Measurements from ENCODE around the gene QRICH1.

QRICH1 gene

DNA sequence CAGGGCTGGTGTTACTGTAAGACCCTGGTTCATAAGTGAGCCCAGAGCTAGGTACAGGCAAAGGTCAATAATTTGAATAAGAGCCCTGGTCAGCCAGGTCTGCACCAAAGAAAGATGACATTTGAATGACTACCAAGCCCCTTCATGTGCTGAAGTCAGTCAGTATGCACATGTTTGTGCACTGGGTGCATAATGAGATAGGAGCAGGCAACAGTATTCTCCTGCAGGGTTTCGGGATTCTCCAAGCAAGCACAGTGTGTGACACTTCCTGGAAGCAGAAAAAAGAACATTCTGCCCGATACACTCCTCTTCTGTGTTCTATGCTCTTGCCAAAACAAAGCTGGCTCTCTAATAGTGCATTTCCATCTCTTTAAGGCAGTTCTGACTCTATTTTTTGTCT, 59.2 kb downstream of the QRICH1 start:
- no peak for DNase-seq (ENCODE audit: low read depth in 2 of 3, low spot score in 2 of 3)

DNA sequence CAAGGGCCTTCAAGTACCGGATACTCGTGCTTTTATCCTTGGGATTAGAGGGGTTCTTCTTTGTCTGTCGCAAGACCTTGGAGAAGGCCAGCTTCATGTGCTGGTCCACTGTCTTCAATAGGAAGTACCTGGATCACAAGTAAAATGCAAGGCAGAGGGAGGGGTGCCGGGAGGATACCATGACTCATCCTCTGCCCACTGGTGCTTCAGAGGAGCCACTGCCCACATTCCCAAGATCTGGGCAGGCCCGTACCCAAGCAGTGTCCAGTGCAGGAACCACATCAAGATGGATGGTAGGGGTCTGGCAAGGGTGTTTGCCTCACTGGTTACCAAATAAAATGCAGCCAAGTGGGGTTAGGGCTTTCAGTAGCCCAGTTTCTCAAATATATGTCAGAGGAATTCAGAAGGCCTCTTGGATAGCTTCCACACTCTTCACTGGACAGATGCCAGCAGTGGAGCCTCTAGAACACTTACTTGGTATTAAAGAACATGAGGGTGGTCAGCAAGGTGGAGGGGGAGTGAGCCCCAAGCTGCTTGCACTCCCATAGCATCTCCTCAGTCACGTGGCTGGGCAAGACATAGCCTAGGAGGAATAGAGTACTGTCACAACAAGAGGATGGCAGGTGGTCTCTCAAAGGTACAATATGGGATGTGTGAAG, 61.1 kb downstream of the QRICH1 start:
- no peak for DNase-seq (ENCODE audit: low read depth in 2 of 3, low spot score in 2 of 3)

DNA sequence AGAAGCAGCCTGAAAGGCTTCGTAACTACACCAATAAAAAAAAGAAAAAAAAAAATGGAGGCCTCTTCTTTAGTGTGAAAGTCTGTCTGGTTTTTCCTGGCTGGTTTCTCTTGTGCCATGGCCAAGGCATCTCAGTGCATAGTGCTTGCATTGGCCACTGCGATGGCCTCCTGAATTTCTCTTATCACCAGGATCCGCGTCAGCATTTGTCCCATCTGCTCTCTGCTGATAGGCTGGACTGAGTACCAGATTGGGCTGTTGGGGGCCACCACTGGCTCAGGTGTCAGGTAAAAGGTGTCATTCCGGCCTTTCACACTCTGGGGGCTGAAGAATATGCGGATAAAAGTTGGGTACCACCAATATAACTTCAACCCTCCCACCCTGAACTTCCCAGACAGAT, 63.5 kb downstream of the QRICH1 start:
- no peak for DNase-seq (ENCODE audit: low read depth in 2 of 3, low spot score in 2 of 3)

DNA sequence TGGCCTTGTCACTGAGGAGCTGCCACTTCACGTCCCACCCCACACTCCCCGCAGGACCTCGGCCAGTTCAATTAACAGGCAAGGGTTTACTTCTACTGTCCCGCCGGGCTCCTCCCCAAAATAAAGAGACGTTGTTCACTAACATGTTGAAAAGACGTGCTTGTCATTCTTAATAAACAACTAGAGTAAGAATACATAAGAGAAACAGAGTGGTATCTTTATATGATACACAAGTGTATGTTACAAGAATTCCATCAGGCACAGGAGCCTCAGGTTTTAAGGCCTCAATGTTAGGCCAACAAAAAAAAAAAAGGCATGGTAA, 64.3 kb downstream of the QRICH1 start:
- no peak for DNase-seq (ENCODE audit: low read depth in 2 of 3, low spot score in 2 of 3)

DNA sequence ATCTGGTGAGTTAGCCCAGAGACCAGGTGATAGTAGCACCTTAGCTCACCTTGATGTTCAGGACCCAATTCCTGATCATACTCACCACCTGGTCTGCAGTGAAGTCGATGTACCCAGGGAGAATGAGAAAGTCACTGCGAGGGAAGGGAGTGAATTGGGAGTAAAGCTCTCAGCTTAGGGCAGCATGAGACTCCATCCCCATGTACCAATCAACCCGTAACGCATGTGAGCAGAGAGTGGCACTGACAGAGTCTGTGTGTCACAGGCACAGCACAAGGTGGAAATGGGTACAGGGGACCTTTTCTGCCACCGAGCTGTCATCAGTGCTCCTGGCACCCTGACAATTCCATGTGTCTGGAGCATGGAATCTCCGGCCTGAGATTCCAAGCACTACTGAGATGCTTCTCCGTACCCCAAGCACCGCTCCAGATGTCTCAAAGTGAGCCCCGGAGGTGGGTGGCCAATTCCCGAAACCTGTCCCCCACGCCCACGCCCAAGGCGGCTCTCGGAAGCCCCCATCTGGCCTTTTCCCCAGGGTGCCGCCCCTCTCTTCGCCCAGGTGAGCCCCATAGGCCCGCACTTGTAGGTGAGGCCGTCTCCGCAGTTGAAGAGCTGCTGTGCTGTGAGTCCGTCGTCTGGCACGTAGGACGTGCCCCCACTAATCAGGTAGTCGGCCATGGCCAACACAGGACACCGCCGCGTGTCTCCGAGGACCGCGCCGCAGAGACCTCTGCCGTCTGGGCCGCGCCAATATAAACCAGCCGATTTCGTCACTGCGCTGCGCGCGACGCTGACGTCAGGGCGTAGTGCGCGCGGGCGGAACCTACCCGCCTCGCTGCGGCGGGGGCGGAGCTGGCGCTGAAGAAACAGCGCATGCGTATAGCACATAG, 65.0 kb downstream of the QRICH1 start, which contains the start of gene IMPDH2:
TSS of gene IMPDH2 (minus strand) at position 726 of the 890 bp plus-strand sequence. CDS start at position 678, 48 bp downstream.
- DNase-seq (ENCODE audit: low read depth in 2 of 3, low spot score in 2 of 3) = peak; percentile 84 to 93 (median 88)

DNA sequence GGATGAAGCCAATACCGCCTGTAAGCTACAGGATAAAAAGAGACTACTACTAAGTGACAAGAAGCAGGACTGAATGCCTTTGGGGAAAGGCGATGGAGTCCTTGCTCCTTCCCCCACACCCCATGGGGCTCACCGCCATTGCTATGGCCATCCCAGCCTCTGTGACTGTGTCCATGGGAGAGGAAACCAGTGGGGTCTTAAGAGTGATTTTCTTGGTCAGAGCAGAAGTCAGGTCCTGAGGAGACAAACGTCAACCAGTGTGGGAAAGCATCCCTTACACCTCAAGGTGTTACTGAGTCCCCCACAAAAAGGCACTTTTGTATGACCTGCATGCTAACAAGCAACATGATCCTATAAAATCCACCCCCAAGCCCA, 65.6 kb downstream of the QRICH1 start:
- DNase-seq (ENCODE audit: low read depth in 2 of 3, low spot score in 2 of 3) = no peak

DNA sequence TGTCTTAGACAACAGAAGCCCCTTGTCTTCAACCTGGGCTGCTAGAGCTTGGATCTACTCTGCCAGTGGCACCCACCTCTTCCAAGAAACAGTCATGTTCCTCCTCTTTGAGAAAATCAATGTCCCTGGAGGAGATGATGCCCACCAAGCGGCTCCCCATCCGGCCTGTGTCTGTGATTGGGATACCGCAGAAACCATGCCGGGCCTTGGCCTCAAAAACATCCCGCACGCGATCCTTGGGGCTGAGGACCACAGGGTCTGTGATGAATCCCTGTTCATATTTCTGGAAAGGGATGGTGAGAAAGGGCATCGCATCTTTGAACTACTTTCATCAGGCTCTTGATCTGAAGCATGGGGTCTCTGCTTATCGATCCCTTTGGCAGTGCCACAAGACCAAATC, 66.2 kb downstream of the QRICH1 start:
- no peak for DNase-seq (ENCODE audit: low read depth in 2 of 3, low spot score in 2 of 3)

DNA sequence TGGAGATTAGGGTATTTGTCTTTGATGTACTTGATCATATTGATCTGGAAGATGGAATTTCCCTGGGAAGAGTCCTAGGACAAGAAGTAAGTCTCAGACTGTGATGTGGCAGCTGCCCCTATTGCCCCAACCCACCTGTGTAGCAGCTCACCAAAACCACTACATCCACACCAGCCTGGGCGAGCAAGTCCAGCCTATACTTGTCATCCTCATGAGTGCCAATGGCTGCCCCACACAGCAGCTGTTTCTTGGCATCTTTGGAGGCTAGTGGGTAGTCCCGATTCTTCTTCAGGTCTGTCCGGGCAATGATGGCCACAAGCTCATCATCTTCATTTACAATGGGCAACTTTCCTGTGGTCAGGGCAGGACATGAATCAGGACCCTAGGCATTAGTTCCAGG, 67.3 kb downstream of the QRICH1 start:
- DNase-seq (ENCODE audit: low read depth in 2 of 3, low spot score in 2 of 3) = no peak

DNA sequence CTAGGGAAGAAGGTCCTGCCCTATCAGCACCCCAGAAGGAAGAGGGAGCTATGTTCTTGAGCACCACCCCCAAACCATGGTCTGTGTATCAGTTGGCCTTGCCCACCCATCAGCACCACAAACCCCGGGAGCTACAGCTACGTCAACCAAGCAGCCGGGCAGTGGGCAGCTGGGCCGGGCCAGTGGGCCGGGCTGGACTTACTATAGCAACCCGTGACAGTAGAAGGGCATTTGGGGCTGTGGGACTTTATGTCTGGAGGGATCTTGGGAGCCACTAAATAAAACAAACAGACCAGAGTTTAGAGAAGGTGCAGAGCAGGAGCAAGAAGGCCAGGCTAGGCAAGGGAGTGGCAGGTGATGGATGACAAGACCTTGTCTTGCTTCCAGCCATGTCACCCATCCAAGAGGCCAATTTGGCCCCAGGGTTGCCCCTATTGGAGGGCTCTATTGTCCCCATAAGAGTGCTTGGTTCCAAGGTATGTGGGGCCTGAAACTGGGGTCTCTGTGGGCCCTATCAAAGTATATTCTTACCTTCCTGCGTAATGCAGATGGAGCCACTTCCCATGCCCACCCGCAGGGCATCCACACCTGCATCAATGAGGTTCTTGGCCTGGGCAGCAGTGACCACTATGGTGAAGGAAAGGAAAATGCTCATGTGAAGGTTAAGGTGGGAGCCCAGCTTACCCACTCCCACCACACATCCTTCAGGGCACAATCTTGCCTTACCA, 67.9 kb downstream of the QRICH1 start:
- DNase-seq (ENCODE audit: low read depth in 2 of 3, low spot score in 2 of 3) = no peak

DNA sequence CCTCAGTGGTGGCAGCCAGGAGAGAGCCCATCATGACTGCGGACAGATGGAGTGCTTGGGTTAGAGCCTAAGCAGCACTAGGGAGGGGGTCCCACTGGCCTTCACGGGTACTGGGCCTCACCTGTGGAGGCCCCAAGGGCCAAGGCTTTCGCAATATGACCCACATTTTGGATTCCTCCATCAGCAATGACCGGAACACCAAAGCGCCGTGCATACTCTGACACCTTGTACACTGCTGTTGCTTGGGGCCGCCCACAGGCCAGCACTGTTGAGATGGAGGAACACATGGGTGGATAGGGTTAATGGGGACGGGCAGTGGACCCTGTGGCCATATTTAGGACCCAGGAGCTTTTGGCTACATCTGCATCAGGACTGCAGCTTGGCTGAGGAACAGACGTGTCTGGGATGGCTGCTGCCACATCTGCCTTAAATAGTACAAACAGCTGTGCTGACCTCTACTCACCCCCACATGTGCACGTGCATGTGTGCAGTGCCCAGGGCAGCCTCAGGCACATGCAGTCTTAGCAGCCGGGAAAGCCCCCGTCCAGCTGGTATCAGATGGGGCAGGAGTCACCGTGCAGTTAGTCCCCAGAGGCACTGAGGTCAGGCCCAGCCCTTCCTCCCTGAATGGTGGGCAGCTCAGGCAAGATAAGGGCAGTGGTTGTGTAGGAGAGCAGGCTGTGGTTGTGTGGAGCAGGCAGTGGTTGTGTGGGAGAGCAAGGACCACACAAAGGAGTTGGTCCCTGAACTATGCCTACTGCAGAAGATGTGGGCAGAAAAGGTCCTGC, 68.7 kb downstream of the QRICH1 start:
- DNase-seq (ENCODE audit: low read depth in 2 of 3, low spot score in 2 of 3) = no peak

DNA sequence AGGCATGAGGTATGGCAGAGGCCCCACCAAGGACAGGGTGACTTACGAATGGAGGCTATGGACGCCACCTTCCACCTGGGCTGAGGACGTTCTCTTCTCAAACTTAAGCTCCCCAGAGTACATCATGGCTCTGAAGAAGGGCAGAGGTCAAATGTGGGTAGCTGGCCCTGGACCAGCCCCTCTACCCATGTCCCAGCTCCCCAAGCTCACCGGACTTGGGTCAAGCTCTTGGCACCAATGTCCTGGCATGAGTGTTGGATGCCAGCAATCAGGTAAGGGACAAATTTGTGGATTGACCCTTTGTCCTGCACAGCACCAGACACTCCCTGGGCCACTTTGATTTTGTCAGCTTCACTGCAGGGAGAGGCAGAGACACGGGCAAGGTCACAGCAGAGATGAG, 69.4 kb downstream of the QRICH1 start:
- no peak for DNase-seq (ENCODE audit: low read depth in 2 of 3, low spot score in 2 of 3)

DNA sequence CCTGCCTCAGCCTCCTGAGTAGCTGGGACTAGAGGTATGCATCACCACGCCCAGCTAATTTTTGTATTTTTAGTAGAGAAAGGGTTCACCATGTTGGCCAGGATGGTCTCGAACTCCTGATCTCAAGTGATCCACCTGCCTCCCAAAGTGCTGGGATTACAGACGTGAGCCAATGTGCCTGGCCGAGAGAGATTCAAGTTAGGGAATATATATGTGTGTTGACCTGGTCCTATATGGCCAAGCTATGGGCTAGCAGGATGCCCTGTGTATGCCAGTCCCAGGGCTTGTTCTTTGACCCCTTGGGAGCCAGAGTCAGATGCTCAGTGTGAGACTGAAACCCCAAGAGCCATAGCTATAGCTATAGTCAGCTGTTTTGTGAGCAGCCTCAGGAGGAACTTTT, 70.1 kb downstream of the QRICH1 start:
- DNase-seq (ENCODE audit: low read depth in 2 of 3, low spot score in 2 of 3) = no peak

DNA sequence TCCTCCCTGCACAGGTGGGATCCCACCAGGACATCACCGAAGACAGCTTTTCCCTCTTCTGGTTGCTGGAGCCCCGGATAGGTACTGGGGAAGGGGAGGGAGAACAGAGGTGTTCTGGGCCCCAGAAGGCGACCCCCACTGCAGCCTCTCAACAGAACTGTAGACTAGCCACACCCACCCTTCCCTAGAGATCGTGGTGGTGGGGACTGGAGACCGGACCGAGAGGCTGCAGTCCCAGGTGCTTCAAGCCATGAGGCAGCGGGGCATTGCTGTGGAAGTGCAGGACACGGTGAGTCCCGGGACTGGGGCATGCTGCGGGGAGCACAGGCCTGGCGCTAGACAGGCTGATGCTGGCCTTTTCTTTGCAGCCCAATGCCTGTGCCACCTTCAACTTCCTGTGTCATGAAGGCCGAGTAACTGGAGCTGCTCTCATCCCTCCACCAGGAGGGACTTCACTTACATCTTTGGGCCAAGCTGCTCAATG, 71.1 kb downstream of the QRICH1 start:
- no peak for DNase-seq (ENCODE audit: low read depth in 2 of 3, low spot score in 2 of 3)

DNA sequence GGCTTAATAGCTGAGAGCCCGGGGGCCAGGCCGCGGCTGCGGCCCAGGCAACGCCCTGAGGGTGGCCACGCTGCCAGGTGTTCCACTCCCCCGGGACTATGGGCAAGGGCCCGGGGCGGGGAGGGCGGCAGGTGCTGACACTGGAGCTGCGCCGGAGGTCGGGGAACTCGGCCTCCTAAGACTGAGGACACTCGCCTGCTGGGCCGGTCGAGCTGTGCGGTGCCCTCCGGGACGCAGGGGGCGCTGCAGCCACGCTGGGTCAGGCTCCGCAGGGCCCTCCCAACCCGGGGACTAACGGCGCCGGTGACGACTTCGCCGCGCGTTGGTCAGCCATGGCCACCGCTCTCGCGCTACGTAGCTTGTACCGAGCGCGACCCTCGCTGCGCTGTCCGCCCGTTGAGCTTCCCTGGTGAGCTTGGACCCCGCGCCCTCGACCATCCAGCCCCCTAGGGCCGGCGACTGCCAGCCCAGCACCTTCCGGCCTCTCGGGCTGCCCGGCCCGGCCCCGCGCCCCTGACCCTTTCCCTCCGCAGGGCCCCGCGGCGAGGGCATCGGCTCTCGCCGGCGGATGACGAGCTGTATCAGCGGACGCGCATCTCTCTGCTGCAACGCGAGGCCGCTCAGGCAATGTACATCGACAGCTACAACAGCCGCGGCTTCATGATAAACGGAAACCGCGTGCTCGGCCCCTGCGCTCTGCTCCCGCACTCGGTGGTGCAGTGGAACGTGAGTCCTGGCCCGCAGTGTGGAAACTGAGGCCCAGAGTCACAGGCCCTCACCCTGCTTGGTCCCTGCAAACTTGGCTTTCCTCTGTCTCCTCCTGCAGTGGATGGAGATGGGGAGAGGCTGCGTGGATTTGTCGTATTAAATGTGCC, 71.8 kb downstream of the QRICH1 start, which contains the start of gene NDUFAF3:
TSS of gene NDUFAF3 (plus strand) at position 309 of the 875 bp plus-strand sequence. CDS start at position 333, 24 bp downstream.
- DNase-seq (ENCODE audit: low read depth in 2 of 3, low spot score in 2 of 3) = peak; percentile 81 to 88 (median 84)

DNA sequence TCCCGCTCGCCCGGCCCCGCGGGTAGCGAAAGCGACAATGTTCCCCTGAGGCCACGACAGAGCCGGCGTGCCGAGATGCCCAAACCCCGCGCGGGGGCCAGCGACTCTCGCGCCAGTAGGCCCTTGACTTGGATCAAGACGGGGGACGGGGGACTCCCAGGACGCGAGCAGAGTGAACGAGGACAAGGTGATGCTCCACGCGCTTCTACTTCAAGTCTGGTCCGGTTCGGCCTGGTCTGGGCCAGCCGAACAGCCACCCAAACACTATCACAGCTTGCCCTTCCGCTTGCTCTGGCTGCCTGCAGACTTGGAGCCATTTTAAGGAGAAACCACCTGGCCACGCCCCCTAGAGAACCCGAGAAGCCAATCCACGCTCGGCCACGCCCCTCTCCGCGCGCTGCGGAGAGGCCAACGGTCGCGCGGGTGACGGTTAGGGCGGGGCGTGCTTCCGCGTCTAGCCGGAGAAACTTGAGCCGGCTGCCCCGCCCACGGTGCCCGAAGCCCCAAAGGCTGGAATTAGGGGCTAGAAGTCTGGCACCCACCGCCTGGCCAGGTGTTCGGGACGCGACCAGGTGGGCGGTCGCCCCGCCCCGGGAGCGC, 72.6 kb downstream of the QRICH1 start:
- DNase-seq (ENCODE audit: low read depth in 2 of 3, low spot score in 2 of 3) = peak; percentile 98 to 99 (median 98)

DNA sequence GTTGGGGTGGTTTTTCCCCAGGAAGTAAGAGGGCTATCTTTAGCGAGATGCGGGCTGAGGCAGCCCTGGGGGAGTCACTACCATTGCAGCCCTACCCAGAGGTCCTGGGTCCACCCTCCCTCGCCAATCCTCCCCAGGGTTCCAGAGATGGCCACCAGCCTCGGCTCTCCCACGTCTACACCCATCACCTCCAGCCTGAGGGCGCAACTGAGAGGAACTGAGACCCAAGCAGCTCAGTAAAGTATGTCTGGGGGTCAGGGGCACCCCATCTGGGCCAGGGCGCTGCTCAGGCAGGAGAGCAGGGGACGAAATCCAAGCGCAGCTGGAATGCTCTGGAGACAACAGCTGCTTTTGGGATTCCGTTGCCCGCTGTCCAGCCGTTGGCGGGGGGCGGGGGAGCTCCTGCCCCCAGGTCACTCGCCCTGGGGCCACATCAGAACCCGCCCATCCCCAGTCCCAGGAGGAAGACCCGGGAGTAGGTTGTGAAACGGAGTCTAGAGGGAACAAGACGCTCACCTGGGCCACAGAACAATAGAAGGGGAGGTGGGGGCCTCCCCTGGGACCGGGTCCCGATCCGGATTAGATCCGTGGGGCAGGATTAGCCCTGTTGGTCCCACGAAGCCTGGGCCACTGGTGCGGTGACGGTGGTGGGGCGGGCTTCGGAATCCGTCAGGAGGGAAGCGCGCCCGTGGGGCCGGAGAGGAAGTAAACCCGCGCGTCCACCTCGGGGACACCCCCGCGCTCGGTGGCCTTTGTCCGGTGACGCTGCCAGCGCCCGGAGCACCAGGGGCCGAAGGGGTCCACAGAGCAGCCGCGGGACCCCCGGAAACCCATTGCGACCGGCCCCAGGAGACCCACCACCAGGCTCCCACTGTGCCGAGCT, 73.3 kb downstream of the QRICH1 start:
- DNase-seq (ENCODE audit: low read depth in 2 of 3, low spot score in 2 of 3) = no peak

DNA sequence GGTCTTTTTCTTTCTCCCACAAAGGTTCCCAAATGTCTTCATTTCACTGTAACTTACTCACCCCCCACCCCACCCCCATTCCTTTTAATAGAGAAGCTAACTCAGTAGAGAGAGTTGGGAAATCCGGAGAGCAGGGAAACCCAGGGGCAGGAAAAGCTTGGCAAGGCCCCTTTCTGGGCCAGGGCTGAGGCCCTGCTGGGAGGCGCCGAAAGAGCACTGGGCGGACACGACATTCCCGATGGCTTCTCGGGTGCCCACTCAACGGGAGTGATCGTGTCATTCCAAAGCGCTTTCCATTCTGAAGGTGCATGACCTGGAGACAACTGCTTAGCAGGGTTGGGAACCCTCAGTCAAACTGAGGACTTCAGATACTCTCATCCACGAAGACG, 73.9 kb downstream of the QRICH1 start:
- DNase-seq (ENCODE audit: low read depth in 2 of 3, low spot score in 2 of 3) = no peak

DNA sequence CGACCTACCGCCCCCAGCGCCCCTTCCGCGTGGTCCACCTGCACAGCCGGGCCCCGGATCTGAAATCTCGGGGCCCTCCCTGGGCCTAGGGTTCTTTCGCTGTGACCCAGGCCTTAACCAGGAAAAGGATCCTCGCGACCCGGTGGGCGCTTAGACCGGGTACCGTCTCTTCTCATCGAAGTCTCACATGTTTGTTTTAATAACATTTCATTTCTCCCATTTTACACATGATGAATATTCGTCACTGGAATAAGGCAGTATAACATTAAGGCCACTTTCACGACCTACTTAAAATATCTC, 75.2 kb downstream of the QRICH1 start:
- no peak for DNase-seq (ENCODE audit: low read depth in 2 of 3, low spot score in 2 of 3)

All from activated CD8-positive, alpha-beta memory T cell treated with anti-CD3 and anti-CD28 coated beads for 48 hours (primary cell).